Left forelimb (tissue), 1 donor: Measurements from ENCODE around the gene NYNRIN.
A peak's percentile ranks its signal among the peaks of the same experiment; 100 is the strongest.
"Not testable (repeated sequence)": the region's sequence is repeated elsewhere in the genome, so short reads cannot be mapped to it uniquely, and the experiment has no call there.

Experiments
- DNase-seq: peaks from one replicate; pipeline ENCODE4 v3.0.0-alpha.2; 2018; ENCODE audit warnings: low spot score

Gene NYNRIN

DNA sequence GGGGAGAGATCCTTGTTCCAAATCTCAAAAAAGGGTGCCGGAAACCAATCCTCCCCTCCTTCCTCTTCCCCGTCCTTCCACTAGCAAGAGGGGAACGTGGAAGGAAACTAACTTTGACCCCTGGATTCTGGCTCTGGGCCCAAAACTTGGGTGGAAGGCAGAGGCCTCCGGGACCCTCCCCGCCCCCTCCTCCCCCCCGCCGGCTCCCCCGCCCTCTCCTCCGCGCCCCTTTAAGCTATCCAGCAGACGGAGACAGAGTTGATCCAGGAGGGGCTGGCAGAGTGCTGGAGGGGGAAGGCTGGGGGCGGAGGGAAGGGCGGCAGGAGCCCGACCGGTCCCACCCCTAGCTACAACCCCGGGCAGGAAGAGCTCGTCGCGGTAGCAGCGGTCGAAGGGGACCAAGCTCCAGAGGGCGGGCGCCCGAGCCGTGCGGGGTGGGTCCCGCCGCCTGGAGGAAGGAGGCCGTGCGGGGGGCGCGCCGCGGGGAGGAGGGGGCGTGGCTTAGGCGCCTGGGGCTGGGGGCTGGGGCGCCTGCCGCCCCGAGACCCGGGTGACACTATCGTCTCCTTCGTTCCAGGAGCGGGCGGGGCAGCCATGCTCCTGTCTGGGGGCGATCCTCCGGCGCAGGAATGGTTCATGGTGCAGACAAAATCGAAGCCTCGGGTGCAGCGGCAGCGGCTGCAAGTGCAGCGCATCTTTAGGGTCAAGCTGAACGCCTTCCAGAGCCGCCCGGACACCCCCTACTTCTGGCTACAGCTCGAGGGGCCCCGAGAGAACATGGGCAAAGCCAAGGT is at the start of gene NYNRIN:
Gene NYNRIN, plus strand, starts transcription at position 351 of the 794 bp plus-strand sequence. Its CDS starts 244 bp downstream, at position 595.
- peak; percentile 87 for DNase-seq

DNA sequence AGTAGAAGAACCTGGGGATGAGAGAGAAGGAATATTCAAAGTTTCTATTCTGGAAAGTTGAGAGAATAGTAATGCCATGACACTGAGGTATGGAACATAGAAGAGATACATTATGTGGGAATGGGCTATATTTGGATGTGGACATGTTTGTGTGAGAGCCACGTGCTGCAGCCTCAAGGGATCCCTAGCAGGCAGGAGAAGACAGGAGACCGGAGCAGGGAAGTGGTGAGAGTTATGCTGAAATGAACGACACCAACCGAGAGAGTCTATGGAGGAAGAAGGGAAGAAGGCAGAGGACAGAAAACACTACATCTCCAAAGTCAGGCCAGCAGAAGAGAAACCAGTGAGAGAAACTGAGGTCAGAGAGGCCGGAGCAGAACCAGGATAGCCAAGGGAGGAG is 49.1 kb upstream of the NYNRIN start:
- no peak for DNase-seq

DNA sequence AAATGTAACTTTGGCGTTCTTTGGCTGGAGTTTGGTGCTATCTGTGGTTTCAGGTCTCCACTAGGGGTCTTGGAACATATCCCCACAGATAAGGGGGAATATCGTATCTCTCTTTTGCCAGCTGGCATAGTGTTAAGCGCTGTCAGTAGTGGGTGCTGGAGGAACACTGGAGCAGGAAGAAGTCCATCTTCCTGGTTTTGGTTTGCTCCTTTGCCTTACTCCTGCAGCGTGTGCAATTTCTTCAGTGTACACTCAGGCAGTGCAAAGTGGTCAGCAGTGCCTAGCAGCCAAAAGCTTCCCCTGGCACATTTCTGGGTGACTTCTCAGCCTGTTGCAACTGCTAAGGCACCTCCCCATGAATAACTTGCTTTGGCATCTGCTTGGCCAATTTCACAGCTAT is 47.3 kb upstream of the NYNRIN start:
- DNase-seq = no peak

DNA sequence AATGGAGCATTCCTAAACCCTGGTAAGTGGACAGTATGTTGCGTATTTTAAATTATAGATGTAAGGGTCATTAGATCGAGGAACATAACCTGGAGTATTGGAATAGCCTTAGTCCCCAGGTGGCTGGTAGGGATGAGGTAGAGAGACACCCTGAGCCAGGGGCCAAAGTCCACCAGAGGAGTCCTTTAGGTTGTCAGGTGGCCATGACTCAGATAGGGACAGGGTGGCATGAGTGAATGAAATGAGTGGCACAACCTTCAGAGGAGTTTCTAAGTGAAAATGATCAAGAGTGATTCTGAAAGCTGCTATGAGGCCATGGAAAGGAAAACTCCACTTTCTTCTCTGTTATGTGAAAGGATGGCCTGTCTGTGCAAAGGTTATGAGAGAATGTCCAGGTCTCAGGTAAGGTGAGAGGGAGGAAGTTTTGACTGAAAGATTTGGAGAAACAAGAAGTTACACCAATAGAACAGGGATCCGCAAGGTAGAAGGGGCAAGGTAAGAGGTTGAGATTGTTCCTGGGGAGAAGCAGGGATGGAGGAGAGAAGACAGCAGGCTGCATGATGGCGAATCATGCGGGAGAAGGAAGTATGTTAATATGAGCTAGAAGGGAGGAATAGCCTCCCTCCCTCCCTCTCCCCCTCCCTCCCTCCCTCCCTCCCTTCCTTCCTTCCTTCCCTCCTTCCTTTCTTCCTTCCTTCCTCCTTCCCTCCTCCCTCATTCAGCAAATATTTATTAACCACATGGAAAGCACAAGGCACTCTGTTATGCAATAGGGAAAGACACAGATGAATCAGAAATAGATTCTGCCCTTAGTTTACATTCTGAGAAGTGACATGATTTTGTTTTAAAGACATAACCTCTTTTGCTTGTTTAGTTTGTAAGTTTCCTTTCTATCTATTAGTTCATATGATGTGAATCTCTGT is 45.0 kb upstream of the NYNRIN start:
- no peak for DNase-seq

DNA sequence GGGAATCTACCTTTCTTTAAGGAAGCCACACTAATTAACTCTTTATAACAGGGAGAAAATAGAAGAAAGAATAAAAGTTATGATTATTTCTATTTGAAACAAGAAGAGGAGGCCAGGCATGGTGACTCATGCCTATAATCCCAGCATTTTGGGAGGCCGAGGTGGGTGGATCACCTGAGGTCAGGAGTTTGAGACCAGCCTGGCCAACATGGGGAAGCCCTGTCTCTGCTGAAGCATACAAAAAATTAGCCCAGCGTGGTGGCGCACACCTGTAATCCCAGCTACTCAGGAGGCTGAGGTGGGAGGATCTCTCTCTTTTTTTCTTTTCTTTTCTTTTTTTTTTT is 44.3 kb upstream of the NYNRIN start:
- DNase-seq = not testable (repeated sequence)

DNA sequence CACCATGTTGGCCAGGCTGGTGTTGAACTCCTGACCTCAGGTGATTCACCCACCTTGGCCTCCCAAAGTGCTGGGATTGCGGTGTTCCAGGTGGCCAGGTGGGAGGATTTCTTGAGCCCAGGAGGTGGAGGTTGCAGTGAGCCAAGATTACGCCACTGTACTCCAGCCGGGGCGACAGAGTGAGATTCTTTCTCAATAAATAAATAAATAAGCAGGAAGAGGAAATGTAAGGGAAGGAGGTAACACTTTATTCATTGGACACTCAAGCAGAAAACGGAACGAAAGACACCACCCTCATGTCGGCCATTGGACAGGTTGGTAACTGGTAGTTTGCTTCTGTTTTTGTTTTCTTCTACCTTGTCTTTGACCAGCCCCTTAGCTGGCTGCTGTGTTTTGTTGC is 43.8 kb upstream of the NYNRIN start:
- DNase-seq = no peak

DNA sequence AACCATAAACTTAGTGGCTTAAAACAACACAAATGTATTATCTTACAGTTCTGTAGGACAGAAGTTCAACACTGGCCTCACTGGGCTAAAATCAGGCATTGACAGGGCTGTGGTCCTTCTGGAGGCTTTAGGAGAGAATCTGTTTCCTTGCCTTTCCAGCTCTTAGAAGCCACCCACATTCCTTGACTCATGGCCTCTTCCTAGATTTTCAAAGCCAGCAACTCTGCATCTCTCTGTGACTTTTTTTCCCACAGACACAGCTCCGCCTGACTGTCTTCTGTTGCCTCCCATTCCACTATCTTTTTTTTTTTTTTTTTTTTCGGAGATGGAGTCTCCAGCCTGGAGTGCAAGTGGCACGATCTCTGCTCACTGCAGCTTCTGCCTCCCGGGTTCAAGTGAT is 42.6 kb upstream of the NYNRIN start:
- DNase-seq = no peak

DNA sequence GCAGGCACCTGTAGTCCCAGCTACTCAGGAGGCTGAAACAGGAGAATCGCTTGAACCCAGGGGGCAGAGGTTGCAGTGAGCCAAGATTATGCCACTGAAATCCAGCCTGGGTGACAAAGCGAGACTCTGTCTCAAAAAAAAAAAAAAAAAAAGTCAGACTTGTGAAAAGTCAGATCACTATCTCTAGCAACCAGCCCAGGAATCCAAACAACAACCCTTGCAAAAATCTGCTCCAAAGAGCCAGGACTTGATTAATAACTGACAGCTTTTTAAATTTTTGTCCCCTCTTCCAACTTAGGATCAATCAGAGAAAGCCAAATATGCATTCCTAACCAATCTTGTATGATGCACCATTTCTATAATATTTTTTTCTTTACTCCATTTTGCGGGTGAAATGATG is 38.5 kb upstream of the NYNRIN start:
- DNase-seq = no peak

DNA sequence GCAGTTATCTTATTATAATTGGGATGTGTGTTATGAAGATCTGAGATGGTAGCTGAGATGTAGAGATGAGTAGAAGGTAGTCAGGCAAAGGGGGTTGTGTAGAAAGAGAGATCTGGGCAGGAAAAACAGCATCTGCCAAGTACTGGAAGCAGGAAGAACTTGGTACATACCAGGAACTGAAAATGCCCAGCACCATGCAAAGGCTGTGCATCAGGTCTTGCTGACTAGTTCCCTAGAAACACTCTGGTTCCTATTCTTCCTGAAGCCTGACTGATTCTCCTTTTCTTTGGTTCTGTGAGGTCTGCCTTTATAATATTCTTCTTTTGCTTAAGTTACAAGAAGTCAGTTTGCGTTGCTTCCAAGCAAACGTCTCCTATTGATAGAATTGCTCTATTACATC is 37.5 kb upstream of the NYNRIN start:
- DNase-seq = no peak

DNA sequence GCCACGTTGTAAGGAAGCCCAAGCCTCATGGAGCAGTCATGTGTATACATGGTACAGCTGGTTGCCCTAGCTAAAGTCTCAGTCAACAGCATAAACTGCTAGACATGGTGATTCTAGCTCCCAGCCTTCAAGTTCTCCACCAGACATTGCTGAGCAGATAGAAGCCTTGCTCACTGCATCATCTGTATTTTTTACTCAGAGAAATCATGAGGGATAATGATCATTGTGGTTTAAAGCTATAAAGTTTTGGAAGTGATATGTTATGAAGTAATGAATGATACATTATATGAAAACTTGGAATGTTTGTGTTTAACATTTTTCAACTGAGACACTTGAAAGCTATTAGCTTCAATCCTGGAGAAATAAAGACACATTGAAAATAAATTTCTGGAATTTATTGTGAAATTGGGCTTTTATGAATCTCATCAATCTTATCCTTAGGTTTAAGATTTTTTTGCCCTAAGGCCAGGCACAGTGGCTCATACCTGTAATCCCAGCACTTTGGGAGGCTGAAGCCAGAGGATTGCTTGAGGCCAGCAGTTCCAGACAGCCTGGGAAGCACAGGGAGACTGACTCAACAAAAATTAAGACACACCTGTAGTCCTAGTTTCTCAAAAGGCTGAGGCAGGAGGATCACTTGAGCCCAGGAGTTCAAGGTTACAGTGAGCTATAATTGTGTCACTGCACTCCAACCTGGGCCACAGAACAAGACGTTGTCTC is 36.4 kb upstream of the NYNRIN start:
- DNase-seq = no peak

DNA sequence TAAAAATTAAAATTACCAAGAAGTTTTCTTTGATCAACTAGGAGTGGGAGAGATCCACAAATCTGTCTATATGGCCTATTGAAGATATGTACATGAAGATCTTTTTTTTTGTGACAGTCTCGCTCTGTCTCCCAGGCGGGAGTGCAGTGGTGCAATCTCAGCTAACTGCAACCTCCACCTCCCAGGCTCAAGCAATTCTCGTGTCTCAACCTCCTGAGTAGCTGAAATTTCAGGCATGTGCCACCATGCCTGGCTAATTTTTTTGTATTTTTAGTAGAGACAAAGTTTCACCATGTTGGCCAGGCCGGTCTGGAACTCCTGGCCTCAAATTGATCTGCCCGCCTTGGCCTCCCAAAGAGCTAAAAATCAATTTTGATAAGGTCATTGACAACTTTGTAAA is 35.4 kb upstream of the NYNRIN start:
- DNase-seq = no peak

DNA sequence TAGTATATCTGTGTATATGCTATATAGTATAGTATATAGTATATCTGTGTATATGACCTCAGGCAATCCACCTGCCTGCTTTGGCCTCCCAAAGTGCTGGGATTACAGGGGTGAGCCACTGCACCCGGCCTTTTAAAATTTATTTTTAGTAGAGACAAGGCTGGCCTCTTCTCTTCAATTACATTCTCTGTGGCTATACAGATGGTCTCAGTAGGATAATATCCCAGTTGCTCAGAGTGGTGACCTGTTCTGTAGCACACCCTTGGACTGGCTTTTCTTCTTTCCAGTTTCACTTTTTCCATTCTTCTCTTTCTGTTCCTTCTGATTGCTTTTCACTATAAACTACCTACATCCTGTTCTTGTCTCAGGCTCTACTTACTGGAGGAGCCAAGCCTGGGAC is 34.0 kb upstream of the NYNRIN start:
- no peak for DNase-seq

DNA sequence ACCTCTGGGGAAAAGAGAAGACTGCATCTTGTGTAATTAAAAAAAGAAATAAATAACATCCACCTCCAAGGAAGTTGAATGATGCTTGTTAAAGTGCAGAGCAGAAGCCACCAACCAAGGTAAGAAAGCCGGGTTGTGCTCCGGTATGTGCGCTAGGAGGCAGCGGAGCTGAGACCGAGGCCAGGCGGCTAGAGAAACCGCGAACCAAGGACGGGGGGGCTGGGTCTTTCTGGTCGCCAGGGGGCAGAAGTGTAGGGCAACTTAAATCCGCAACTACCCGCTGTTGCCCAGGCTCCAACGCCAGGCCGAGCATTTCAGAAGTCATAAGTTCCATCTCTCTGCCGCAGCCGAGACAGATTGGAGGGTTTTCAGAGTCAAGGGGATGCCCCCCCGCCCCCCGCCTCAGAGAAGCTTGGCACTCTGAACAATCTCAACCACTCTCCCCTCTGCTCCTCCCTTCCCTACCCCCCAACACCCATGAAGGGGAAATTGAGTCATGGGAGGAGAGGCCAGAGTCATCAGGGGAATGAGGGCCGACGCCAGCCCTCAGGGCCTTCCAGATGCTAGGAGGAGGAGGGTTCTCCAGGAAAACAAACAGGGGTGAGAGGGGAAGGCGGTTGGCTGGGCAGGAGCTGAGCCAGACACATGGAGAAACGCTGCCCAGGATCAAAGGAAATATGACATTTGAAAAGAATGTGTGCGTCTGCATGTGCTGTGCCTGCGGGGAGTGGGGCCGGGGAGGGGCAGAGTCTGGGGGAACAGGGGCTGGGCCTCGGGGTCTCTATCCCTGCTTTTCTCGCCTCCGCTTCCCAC is 33.0 kb upstream of the NYNRIN start:
- peak; percentile 87 for DNase-seq

DNA sequence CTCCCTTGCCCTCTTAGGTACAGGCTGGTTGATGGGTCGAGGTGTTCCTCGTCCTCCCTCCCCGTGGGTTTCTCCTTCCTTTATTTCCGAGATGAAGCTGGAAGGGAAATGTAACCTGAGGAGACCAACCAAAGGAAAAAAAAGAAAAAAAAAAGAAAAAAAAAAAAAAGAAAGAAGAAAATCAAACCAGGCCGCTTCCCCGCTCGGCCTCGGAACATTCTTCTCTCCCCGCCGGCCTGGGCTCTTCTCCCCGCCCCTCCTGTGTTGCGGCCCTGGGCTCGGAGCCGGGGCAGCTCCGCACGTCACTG is 32.4 kb upstream of the NYNRIN start:
- no peak for DNase-seq

DNA sequence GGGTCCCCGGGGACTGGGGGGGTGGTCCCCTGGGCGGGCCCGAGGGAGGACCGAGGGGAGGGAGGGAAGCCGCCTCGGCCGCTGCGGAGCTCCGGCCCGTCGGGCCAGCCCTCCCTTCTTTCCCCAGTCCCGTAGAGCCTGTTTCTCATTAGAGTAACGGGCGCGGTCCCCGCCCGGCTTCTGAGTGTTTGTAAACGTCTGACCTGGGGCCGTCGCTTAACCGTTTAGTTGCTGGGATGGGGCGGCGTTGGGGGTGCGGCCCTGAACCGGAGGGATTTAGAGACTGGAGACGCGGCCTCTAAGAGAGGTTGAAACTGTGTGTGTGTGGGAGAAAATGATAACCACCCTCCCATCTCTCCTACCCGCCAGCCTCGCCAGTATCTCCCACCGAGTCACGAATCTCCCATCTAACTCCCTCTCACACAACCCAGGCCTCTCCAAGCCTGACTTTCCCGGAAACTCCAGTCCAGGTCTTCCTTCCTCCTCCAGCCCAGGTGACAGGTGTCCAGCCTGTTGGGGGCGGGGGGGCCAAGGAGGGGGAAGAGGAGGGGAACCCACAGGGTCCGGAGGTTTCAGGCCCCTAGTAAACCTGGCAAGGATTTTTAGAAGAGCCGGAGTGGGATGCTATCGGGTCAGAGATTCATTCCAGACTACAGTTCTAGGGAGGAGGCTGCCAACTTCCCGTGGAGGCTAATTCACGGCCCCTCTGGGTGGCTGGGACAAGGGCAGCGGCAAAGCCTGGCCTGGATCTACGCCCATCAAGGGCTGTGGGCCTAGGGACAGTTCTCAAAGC is 31.9 kb upstream of the NYNRIN start:
- peak; percentile 94 for DNase-seq

DNA sequence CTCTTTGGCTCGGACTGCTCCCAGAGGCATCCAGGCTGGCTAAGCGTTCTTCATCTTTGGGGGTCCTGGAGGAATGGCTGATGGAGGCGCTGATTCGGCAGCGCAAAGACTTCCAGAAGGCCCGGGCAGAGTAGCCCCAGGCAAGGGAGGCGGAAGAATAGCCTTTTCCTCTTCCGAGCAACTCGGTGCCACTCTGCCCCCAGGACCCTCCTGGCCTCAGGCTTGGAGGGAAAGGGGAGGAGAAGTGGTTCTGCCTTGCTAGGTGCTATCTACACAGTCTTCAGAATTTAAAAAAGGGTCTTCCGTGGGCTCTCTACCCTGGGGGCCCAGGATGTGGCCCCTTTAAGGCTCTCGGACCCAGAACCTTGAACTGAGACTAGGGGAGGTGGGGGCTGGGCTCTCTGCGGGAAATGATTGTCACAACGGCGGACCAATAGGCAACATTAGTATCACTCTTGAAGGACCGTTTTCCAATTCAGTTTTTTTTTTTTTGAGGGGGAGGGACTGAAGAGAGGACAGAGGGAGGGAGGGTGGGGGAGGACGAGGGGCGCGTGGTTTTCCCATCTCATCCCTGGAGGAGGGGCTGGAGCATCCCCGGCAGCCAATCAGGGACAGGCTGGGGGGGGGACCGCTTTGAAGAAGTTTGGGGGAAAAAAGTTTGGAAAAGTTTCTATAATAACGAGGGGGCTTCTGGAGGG is 31.1 kb upstream of the NYNRIN start, which contains the start of gene NFATC4:
Gene NFATC4, plus strand, starts transcription at position 671 of the 698 bp plus-strand sequence. CDS start 157 bp downstream, outside the sequence.
- peak; percentile 91 for DNase-seq

DNA sequence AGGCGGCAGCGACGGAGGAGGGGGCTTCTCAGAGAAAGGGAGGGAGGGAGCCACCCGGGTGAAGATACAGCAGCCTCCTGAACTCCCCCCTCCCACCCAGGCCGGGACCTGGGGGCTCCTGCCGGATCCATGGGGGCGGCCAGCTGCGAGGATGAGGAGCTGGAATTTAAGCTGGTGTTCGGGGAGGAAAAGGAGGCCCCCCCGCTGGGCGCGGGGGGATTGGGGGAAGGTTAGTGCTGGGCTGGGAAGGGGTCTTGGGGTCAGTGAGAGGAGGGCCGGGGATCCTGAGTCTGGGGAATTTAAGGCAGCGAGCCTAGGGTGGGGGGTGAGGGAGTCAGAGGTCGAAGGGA is 30.6 kb upstream of the NYNRIN start:
- DNase-seq = no peak

DNA sequence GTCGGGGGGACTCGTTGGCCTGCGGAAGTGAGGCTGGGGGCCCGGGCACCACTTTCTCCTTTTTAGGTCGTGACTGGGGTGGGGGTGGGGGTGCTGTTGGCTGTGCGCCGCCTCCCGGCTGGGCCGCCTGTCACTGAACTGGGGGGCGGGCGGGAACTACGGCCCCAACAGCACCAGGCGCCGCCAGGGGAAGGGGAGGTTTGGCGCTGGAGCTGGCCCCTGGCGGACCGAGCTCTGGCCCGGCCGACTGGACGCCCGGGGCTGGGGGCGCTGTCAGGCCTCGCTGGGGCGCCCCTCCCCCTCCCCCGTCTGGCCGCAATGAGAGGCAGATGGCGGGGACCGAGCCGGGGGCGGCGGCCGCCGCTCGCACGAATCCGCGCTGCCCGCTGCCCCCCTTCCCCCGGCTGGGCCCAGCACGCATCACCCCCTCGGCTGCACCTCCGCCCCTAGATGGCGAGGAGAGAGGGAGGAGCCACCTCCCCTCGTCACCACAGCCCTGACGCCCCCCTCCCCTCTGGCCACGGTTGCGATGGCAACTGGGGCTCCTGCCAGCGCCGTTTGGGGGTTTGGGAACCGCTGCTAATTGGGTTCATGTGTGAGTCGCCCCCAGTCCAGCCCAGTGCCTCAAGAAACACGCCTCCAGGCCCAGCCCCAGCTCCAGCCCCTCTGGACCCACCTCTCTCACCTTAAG is 30.1 kb upstream of the NYNRIN start:
- DNase-seq = peak; percentile 89

DNA sequence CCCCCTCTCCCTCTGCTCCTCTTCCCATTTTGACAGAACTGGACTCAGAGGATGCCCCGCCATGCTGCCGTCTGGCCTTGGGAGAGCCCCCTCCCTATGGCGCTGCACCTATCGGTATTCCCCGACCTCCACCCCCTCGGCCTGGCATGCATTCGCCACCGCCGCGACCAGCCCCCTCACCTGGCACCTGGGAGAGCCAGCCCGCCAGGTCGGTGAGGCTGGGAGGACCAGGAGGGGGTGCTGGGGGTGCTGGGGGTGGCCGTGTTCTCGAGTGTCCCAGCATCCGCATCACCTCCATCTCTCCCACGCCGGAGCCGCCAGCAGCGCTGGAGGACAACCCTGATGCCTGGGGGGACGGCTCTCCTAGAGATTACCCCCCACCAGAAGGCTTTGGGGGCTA is 29.3 kb upstream of the NYNRIN start:
- DNase-seq = no peak
